ENCODE data around the gene AGXT.

DNA sequence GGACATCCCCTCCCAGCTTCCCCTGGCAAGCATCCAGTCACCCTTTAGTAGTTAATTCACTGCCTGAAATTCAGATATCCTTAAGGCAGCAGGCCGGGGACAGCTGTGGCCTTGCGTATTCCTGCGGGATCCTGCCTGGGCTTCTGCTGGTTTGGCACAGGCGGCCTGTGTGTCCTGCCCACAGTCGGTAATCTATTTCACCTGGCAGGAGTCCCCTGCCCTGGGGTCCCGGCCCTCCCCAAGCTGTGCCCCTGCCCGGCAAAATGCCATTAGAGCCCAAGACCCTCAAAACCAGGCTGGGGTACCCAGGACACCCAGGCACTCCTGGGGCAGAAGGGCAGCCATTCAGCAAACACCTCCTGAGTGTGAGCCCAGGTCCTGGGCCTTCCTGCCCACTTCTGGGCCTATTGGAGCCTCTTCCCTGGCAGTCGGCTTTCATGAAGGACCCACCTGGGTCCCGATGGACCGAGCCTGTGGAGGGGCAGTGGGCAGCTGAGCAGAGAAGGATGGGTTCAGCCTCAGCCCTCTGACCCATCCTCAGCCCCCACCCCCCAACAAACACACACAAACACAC, 49.1 kb downstream of the AGXT start:
- TF ChIP-seq EP300 (IDR thresholded peaks at IDR 0.05) (no peak), POLR2AphosphoS5 (IDR thresholded peaks at IDR 0.05) (no peak), POLR2A (IDR thresholded peaks at IDR 0.05) (no peak)
- TF ChIP-seq, protein P1, sequence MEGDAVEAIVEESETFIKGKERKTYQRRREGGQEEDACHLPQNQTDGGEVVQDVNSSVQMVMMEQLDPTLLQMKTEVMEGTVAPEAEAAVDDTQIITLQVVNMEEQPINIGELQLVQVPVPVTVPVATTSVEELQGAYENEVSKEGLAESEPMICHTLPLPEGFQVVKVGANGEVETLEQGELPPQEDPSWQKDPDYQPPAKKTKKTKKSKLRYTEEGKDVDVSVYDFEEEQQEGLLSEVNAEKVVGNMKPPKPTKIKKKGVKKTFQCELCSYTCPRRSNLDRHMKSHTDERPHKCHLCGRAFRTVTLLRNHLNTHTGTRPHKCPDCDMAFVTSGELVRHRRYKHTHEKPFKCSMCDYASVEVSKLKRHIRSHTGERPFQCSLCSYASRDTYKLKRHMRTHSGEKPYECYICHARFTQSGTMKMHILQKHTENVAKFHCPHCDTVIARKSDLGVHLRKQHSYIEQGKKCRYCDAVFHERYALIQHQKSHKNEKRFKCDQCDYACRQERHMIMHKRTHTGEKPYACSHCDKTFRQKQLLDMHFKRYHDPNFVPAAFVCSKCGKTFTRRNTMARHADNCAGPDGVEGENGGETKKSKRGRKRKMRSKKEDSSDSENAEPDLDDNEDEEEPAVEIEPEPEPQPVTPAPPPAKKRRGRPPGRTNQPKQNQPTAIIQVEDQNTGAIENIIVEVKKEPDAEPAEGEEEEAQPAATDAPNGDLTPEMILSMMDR (IDR thresholded peaks at IDR 0.05) = no peak
